SJSA1 (cell line): ENCODE data around the gene FYB2. TPM values are rescaled to one million over a fixed set of nuclear protein-coding genes. Genes with fewer than 3 reads are reported as not detected.

Experiments used
- DNase-seq, 2 experiments: peaks; one replicate each; pipeline ENCODE4 v3.0.0-alpha.2; 2015 to 2020; ENCODE audit warnings: low spot score in 2 of 2, low read depth in 1 of 2
- H3K27ac ChIP-seq: fragments of 250-450 bp; sonication (Bioruptor Pico); 2 replicates; pipeline ENCODE4 v1.5.1; 2020; ENCODE audit warnings: mild to moderate bottlenecking, moderate library complexity
- H3K27me3 ChIP-seq: fragments of 250-450 bp; sonication (Bioruptor Pico); replicated peaks from 2 replicates; pipeline ENCODE4 v1.5.1; 2020; ENCODE audit warnings: mild to moderate bottlenecking, moderate library complexity
- H3K36me3 ChIP-seq: fragments of 250-450 bp; sonication (Bioruptor Pico); 2 replicates; pipeline ENCODE4 v1.5.1; 2020; ENCODE audit warnings: mild to moderate bottlenecking
- H3K4me1 ChIP-seq: fragments of 250-450 bp; sonication (Bioruptor Pico); replicated peaks from 2 replicates; pipeline ENCODE4 v1.6.1; 2021; ENCODE audit warnings: mild to moderate bottlenecking
- H3K4me3 ChIP-seq: fragments of 250-450 bp; sonication (Bioruptor Pico); 2 replicates; pipeline ENCODE4 v1.5.1; 2020; ENCODE audit warnings: mild to moderate bottlenecking
- H3K9me3 ChIP-seq: fragments of 250-450 bp; sonication (Bioruptor Pico); replicated peaks from 2 replicates; pipeline ENCODE4 v1.5.1; 2020; ENCODE audit warnings: mild to moderate bottlenecking
- total RNA-seq: library from RNA; depleted of rRNA; stranded (reverse); fragments of >200 nt; shearing (Covaris generic); gene quantifications from 2 replicates; pipeline ENCODE4 v1.2.3, GENCODE V29; 2014

Gene FYB2
- total RNA-seq, 1 experiment from 2014 or later, result 0.58 TPM

DNA sequence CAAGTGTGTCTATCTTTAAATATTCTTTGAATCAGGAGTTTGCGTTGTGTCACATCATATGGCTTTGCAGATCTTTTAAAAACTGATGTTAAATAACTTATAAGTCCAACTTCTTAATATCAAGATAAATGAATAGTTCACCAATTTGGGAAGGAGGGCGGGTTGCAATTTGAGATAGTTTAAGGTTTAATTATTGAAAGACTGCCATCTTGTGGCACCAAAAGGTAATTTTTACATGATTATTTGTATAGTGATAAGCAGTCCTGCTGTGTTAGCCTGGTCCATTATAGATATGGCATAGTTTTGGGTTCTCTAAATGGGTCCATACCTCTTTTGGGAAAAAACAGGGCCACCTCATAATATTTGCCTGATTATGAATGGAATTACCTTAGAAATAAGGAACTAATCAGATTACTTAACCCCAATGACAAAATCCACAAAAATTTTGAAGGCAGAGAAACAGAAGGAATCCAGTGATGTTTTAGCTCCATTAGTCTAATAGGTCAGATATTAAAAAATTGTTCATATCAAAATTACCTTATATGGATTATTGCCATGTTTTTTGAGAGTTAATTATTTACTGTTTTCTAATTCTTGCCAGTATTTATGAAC is 109.8 kb downstream of the FYB2 start:
- Histone ChIP-seq H3K27me3 (no peaks in the 10 kb centered on the region), H3K36me3 (no peaks in the 10 kb centered on the region), H3K27ac (no peak overlapping the region), H3K4me1 (peaks cover 6% of the 10 kb centered on the region), H3K4me3 (no peak overlapping the region), H3K9me3 (no peaks in the 10 kb centered on the region)
- DNase-seq, result peak in 1 of 2 experiments; percentile 50

DNA sequence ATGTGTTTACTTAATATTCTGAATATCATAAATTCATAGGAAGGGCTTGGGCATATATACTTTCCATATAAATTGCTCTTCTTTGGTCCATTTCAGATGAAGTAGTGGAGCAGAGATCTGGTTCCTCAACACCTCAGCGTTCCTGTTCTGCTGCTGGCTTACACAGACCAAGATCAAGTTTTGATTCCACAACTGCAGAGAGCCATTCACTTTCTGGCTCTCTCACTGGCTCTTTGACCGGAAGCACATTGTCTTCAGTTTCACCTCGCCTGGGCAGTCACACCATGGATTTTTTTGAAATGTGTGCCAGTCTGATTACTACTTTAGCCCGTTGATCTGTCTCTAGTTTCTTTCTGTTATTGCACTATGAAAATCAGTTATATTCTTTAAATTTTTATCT is 111.8 kb downstream of the FYB2 start:
- no peaks in the 10 kb centered on the region for H3K36me3 ChIP-seq

DNA sequence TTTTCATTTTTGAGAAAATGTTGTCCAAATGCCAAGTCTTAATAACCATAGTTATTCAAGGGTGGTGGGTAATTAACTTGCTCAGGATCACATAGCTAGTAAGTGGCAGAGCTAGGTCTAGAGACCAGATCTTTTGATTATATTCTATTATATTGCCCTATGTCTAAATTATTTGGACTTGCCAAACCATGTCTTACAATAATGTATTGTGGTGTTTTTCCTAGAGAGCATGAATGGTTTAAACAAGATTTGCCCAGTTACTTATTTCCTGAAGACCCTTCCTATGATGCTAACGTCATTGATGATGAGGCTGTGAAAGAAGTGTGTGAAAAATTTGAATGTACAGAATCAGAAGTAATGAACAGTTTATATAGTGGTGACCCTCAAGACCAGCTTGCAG is 115.5 kb downstream of the FYB2 start:
- Histone ChIP-seq H3K4me1 (no peaks in the 10 kb centered on the region), H3K36me3 (no peaks in the 10 kb centered on the region), H3K27me3 (no peaks in the 10 kb centered on the region), H3K9me3 (no peaks in the 10 kb centered on the region), H3K27ac (no peak overlapping the region), H3K4me3 (no peak overlapping the region)
- no peak for DNase-seq

More for the DNA sequence above, 111.8 kb downstream of the FYB2 start:
- no peak overlapping the region for H3K27ac ChIP-seq
- DNase-seq, result no peak
- H3K27me3 ChIP-seq, result no peaks in the 10 kb centered on the region
- H3K4me3 ChIP-seq, result no peak overlapping the region
- H3K4me1 ChIP-seq, result peaks cover 6% of the 10 kb centered on the region
- H3K9me3 ChIP-seq, result no peaks in the 10 kb centered on the region

DNA sequence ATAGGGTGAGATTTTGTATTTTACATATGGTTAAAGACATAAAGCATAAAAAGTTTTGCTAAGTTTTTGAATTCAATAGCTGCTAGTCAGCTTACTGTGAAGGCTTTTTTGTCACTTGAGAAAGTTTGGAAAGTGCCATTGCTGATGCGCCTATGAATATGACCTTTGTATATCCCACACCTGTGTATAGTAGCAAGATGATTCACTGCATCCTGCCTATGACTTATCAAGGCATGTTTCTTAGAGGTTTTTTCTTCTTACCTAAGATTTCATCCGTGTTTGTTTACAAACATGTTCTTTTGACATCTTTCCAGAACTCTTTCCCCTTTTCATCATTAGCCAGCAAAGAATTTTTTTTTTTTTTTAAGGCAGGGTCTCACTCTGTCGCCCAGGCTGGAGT is 122.5 kb downstream of the FYB2 start:
- no peak for DNase-seq
- Histone ChIP-seq H3K27me3 (no peaks in the 10 kb centered on the region), H3K4me1 (no peaks in the 10 kb centered on the region), H3K36me3 (no peaks in the 10 kb centered on the region), H3K4me3 (no peak overlapping the region), H3K9me3 (no peaks in the 10 kb centered on the region), H3K27ac (no peak overlapping the region)

GRCh38 chr1:56688522-56689026 is 130.6 kb downstream of the FYB2 start:
- Histone ChIP-seq H3K9me3 (no peaks in the 10 kb centered on the region), H3K27me3 (no peaks in the 10 kb centered on the region), H3K36me3 (no peaks in the 10 kb centered on the region), H3K27ac (no peak overlapping the region), H3K4me3 (no peak overlapping the region), H3K4me1 (peaks cover 14% of the 10 kb centered on the region)
- peak in 1 of 2 experiments; percentile 34 for DNase-seq

GRCh38 chr1:56686169-56686568 is 133.0 kb downstream of the FYB2 start:
- Histone ChIP-seq H3K4me1 (peaks cover 14% of the 10 kb centered on the region), H3K9me3 (no peaks in the 10 kb centered on the region)
- no peak for DNase-seq

DNA sequence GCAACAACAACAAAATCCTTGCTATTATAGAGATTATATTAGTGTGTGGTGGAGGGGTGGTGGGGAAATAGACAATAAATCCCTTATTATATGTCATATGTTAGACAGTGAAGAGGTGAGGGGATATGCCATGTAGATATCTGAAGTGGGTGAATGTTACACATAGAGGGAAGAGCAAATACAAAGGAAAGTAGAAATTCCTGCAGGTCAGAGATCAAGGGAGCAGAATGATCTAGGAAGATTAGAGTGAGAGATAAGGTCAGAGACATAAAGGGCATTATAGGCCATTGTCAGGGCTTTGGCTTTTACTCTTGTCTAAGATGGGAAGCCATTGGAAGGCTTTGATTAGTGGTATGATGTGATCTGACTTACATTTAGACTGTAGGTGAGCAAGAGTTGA is 135.6 kb downstream of the FYB2 start:
- peaks cover 10% of the 10 kb centered on the region for H3K4me1 ChIP-seq
- H3K27me3 ChIP-seq, result no peaks in the 10 kb centered on the region
- no peaks in the 10 kb centered on the region for H3K9me3 ChIP-seq
- no peak overlapping the region for H3K4me3 ChIP-seq
- H3K27ac ChIP-seq, result no peak overlapping the region
- no peak for DNase-seq
- H3K36me3 ChIP-seq, result no peaks in the 10 kb centered on the region

More at GRCh38 chr1:56686169-56686568, 133.0 kb downstream of the FYB2 start:
- Histone ChIP-seq H3K27me3 (no peaks in the 10 kb centered on the region), H3K4me3 (no peak overlapping the region), H3K27ac (no peak overlapping the region; the same call in 1 of the 2 replicates), H3K36me3 (no peaks in the 10 kb centered on the region)

GRCh38 chr1:56676571-56677035 is 142.6 kb downstream of the FYB2 start:
- Histone ChIP-seq H3K9me3 (no peaks in the 10 kb centered on the region), H3K4me1 (0 out of 2 replicates have a peak, but pooled peaks cover 3% of the 10 kb centered on the region), H3K4me3 (no peak overlapping the region), H3K36me3 (no peaks in the 10 kb centered on the region), H3K27me3 (no peaks in the 10 kb centered on the region), H3K27ac (no peak overlapping the region)
- peak in 1 of 2 experiments; percentile 20 for DNase-seq

DNA sequence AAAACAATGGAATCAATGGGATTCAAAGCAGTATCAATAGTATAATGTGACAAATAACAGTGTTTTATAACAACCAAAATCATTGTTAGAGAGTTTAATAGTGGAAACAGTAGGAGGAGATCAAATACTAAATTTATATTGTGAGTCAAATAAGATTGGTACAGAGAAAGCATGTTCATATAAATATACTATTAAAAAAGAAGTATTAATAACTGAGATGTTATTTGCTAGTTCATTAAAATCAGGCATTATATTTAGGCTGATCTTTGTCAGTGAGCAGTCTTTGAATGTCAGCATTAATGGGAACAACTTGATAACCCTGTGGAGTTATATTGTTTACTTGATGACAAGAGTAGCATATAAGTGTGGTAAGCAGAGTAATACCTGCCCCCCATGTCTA is 143.4 kb downstream of the FYB2 start:
- DNase-seq, result no peak
- H3K4me1 ChIP-seq, result 0 out of 2 replicates have a peak, but pooled peaks cover 3% of the 10 kb centered on the region
- H3K27ac ChIP-seq, result no peak overlapping the region
- H3K36me3 ChIP-seq, result no peaks in the 10 kb centered on the region
- no peak overlapping the region for H3K4me3 ChIP-seq
- H3K9me3 ChIP-seq, result no peaks in the 10 kb centered on the region
- H3K27me3 ChIP-seq, result no peaks in the 10 kb centered on the region

DNA sequence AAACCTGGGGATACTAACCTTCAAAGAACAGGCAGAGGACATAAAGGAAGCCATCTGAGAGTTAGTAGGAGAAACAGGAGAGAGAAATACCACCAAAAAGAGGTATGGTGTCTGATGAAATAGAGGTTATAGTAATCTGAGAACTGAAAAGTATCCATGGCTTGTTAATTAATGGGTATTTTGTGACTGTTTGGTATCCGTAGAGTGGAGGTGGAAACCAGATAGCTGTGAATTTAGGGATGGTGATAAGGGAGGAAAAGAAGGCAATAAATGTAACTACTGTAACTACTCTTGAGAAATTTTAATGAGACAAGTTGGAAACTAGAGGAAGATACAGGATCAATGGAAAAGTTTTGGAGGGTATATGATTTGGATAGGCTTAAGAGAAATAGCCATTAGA is 146.6 kb downstream of the FYB2 start:
- no peaks in the 10 kb centered on the region for H3K36me3 ChIP-seq
- H3K4me3 ChIP-seq, result no peak overlapping the region
- no peak for DNase-seq
- no peak overlapping the region for H3K27ac ChIP-seq
- no peaks in the 10 kb centered on the region for H3K9me3 ChIP-seq
- H3K27me3 ChIP-seq, result no peaks in the 10 kb centered on the region
- H3K4me1 ChIP-seq, result 0 out of 2 replicates have a peak, but pooled peaks cover 3% of the 10 kb centered on the region

GRCh38 chr1:56671542-56671941 is 147.7 kb downstream of the FYB2 start:
- Histone ChIP-seq H3K4me3 (no peak overlapping the region), H3K36me3 (no peaks in the 10 kb centered on the region), H3K27ac (no peak overlapping the region), H3K9me3 (no peaks in the 10 kb centered on the region), H3K4me1 (no peaks in the 10 kb centered on the region), H3K27me3 (no peaks in the 10 kb centered on the region; the same call in 1 of the 2 replicates)
- DNase-seq, result no peak

DNA sequence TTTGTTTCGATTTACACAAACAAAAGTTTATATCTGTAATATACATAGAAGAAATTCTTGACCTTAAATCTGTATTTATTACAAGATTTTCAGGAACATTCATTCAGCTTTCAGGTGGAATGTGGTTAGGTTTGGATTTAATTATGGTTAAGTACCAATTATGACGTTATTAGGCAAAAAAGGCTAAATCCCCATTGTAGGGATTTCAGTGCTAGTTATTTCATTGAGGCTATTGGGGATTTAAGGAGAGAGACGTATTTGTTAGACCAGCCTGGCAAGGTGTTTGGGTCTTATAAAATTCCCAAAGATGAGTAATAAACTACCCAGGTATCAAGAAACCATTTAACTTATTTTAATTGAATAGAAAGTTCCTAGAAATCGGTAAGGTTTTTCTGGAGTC is 148.1 kb downstream of the FYB2 start:
- Histone ChIP-seq H3K4me3 (no peak overlapping the region), H3K36me3 (no peaks in the 10 kb centered on the region), H3K4me1 (no peaks in the 10 kb centered on the region), H3K9me3 (no peaks in the 10 kb centered on the region), H3K27me3 (no peaks in the 10 kb centered on the region; the same call in 1 of the 2 replicates), H3K27ac (no peak overlapping the region)
- no peak for DNase-seq

GRCh38 chr1:56670350-56670749 is 148.9 kb downstream of the FYB2 start:
- Histone ChIP-seq H3K9me3 (no peaks in the 10 kb centered on the region), H3K27ac (no peak overlapping the region), H3K4me1 (no peaks in the 10 kb centered on the region), H3K4me3 (no peak overlapping the region), H3K27me3 (no peaks in the 10 kb centered on the region; the same call in 1 of the 2 replicates), H3K36me3 (no peaks in the 10 kb centered on the region)
- DNase-seq, result no peak
